HG03095 (cell line): ENCODE data around the gene NFE2.

Source experiments
- ATAC-seq: cut with Tn5 transposase; IDR thresholded peaks from one replicate; pipeline ENCODE4 v1.9.1; 2021; ENCODE audit warnings: moderate library complexity; ENCODE audit not compliant: unreplicated experiment

Gene NFE2

GRCh38 chr12:54253240-54253639, 47.6 kb downstream of the NFE2 start:
- ATAC-seq, result no peak

- ATAC-seq, result no peak
Measured at GRCh38 chr12:54251667-54252284, 49.0 kb downstream of the NFE2 start.

DNA sequence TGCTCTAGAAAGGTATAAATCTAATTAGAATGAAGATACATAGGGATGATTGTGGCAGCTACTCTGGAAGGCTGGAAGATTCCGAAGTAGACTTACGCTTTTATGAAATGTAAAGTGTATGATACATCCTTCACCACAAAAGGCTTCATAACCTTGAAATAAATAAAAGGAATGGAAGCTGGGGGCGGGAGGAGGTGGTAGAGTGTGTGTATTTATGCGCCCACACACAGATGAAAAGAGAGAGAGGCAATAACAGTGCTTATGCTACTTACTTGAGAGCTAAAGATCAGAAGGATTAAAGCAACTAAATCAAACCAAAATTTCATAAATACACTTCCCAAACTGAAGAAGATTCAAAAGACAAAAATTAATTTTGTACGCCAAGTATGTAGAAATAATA, 51.3 kb downstream of the NFE2 start:
- no peak for ATAC-seq

DNA sequence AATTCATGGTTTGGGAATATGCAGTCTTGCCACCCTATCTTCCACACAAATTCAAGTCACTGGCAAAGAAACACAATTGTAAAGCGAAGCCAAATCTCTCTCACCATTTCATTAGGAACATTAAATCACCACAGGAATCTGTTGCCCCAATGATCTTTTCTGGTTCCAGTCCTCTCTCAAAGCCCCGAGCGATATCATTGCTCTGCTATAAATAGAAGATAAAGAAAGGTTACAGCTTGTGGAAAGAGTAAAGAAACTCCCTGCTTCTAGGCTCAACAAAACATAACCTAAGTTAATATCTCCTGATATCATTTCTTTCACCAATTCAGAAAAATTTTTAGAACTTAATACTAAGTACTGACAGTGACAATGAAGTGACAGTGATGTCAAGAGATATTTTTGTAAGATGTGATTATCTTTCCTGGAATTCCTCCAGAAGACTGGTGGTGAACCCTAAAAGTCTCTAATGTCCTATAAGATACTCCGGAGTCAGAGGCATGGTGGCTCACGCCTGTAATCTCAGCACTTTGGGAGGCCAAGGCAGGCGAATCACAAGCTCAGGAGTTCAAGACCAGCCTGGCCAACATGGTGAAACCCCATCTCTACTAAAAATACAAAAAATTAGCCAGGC, 54.7 kb downstream of the NFE2 start:
- ATAC-seq, result no peak
